ENCODE measurements around the gene CTNNA3. TPM values are rescaled to one million over a fixed set of nuclear protein-coding genes. Genes with fewer than 3 reads are reported as not detected.

CTNNA3 gene
- polyA plus RNA-seq, 1 donor from 2014 or later = 0.14 TPM

DNA sequence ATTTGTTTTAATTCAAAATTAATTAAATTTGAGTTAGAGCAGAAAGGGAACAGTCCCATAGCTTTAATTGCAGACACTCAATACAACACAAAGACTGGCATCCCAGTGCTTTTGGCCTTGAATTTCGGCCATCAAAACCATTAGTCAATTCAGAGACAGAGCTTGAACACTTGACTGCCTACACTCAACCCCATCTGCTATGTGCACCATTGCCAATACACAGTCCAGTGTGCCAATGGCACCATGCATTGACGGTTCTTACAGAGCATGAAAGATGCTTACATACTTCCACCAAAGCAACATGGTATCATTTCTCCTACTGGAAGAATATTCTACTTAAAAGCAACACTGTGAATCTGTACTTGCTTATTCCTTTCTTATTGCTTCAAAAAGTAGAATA, 813.7 kb downstream of the CTNNA3 start:
- H2AFZ ChIP-seq (ENCODE audit: low read depth, low read length) = no peak overlapping the region
- no peaks in the 10 kb centered on the region for H3K9me3 ChIP-seq (ENCODE audit: low read length)
- H3K36me3 ChIP-seq (ENCODE audit: insufficient read depth, low read length) = no peaks in the 10 kb centered on the region
- H3K9me2 ChIP-seq (ENCODE audit: insufficient read depth, low read length) = no peaks in the 10 kb centered on the region
- no peak overlapping the region for H3K27ac ChIP-seq (ENCODE audit: low read length)
- no peak overlapping the region for H3K9ac ChIP-seq (ENCODE audit: low read length)
- no peak overlapping the region for H3K4me3 ChIP-seq (ENCODE audit: low read length)
- TF ChIP-seq, protein P1, sequence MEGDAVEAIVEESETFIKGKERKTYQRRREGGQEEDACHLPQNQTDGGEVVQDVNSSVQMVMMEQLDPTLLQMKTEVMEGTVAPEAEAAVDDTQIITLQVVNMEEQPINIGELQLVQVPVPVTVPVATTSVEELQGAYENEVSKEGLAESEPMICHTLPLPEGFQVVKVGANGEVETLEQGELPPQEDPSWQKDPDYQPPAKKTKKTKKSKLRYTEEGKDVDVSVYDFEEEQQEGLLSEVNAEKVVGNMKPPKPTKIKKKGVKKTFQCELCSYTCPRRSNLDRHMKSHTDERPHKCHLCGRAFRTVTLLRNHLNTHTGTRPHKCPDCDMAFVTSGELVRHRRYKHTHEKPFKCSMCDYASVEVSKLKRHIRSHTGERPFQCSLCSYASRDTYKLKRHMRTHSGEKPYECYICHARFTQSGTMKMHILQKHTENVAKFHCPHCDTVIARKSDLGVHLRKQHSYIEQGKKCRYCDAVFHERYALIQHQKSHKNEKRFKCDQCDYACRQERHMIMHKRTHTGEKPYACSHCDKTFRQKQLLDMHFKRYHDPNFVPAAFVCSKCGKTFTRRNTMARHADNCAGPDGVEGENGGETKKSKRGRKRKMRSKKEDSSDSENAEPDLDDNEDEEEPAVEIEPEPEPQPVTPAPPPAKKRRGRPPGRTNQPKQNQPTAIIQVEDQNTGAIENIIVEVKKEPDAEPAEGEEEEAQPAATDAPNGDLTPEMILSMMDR (IDR thresholded peaks at IDR 0.05; ENCODE audit: poor library complexity, severe bottlenecking) = no peak
- TF ChIP-seq SMC3 (conservative IDR thresholded peaks at IDR 0.05; ENCODE audit: poor library complexity) (no peak), POLR2AphosphoS5 (IDR thresholded peaks at IDR 0.05) (no peak), MXI1 (conservative IDR thresholded peaks at IDR 0.05; ENCODE audit: poor library complexity, severe bottlenecking) (no peak), RAD21 (conservative IDR thresholded peaks at IDR 0.05) (no peak)
- TF ChIP-seq, protein P2, sequence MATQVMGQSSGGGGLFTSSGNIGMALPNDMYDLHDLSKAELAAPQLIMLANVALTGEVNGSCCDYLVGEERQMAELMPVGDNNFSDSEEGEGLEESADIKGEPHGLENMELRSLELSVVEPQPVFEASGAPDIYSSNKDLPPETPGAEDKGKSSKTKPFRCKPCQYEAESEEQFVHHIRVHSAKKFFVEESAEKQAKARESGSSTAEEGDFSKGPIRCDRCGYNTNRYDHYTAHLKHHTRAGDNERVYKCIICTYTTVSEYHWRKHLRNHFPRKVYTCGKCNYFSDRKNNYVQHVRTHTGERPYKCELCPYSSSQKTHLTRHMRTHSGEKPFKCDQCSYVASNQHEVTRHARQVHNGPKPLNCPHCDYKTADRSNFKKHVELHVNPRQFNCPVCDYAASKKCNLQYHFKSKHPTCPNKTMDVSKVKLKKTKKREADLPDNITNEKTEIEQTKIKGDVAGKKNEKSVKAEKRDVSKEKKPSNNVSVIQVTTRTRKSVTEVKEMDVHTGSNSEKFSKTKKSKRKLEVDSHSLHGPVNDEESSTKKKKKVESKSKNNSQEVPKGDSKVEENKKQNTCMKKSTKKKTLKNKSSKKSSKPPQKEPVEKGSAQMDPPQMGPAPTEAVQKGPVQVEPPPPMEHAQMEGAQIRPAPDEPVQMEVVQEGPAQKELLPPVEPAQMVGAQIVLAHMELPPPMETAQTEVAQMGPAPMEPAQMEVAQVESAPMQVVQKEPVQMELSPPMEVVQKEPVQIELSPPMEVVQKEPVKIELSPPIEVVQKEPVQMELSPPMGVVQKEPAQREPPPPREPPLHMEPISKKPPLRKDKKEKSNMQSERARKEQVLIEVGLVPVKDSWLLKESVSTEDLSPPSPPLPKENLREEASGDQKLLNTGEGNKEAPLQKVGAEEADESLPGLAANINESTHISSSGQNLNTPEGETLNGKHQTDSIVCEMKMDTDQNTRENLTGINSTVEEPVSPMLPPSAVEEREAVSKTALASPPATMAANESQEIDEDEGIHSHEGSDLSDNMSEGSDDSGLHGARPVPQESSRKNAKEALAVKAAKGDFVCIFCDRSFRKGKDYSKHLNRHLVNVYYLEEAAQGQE (IDR thresholded peaks at IDR 0.05; ENCODE audit: borderline replicate concordance) = no peak
- no peaks in the 10 kb centered on the region for H3K27me3 ChIP-seq (ENCODE audit: insufficient read depth, low read depth, low read length)
- H3F3A ChIP-seq (ENCODE audit: insufficient read depth, low read length, poor library complexity, severe bottlenecking) = no peaks in the 10 kb centered on the region
- no peaks in the 10 kb centered on the region for H3K79me2 ChIP-seq (replicated peaks; ENCODE audit: insufficient read depth, low read length)
- no peak overlapping the region for H3K4me2 ChIP-seq (ENCODE audit: low read length)
- no peaks in the 10 kb centered on the region for H4K20me1 ChIP-seq (ENCODE audit: insufficient read depth)

DNA sequence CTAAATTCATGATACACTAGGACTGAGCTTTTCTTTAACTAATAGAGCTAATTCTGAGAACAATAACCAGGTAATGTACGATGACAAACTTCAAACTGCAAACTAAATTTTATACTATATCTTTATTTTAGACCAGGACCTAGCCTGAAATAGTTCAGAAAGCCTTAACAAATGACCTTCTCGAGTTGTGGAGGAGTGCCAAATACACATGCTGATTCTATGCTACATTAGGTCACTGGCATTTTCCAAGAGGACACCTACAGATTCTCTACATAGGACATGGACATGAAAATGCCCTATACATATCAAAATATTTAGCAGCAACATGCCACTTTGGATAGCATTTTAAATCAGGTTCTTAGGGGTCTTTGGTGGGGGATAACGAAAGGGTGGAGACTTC, 814.2 kb downstream of the CTNNA3 start:
- no peaks in the 10 kb centered on the region for H3F3A ChIP-seq (ENCODE audit: insufficient read depth, low read length, poor library complexity, severe bottlenecking)
- no peaks in the 10 kb centered on the region for H3K27me3 ChIP-seq (ENCODE audit: insufficient read depth, low read depth, low read length)
- H4K20me1 ChIP-seq (ENCODE audit: insufficient read depth) = no peaks in the 10 kb centered on the region
- no peak overlapping the region for H3K4me2 ChIP-seq (ENCODE audit: low read length)
- H3K9ac ChIP-seq (ENCODE audit: low read length) = no peak overlapping the region
- no peaks in the 10 kb centered on the region for H3K79me2 ChIP-seq (replicated peaks; ENCODE audit: insufficient read depth, low read length)
- no peaks in the 10 kb centered on the region for H3K9me2 ChIP-seq (ENCODE audit: insufficient read depth, low read length)
- H3K27ac ChIP-seq (ENCODE audit: low read length) = no peak overlapping the region
- no peaks in the 10 kb centered on the region for H3K9me3 ChIP-seq (ENCODE audit: low read length)
- H2AFZ ChIP-seq (ENCODE audit: low read depth, low read length) = no peak overlapping the region
- TF ChIP-seq SMC3 (conservative IDR thresholded peaks at IDR 0.05; ENCODE audit: poor library complexity) (no peak), EP300 (conservative IDR thresholded peaks at IDR 0.05; ENCODE audit: poor library complexity, severe bottlenecking) (no peak), MXI1 (conservative IDR thresholded peaks at IDR 0.05; ENCODE audit: poor library complexity, severe bottlenecking) (no peak), TAF1 (IDR thresholded peaks at IDR 0.05; ENCODE audit: low read depth) (no peak), EZH2 (IDR thresholded peaks at IDR 0.05; ENCODE audit: borderline replicate concordance, insufficient read depth, low read length, poor library complexity, severe bottlenecking) (no peak), POLR2AphosphoS5 (IDR thresholded peaks at IDR 0.05) (no peak), RAD21 (conservative IDR thresholded peaks at IDR 0.05) (no peak)
- TF ChIP-seq, protein P2 (IDR thresholded peaks at IDR 0.05; ENCODE audit: borderline replicate concordance) = no peak
- H3K36me3 ChIP-seq (ENCODE audit: insufficient read depth, low read length) = no peaks in the 10 kb centered on the region
- H3K4me3 ChIP-seq (ENCODE audit: low read length) = no peak overlapping the region
